Spleen (tissue), 11 donors: ENCODE measurements around the gene TSC22D1. TPM values are rescaled to one million over a fixed set of nuclear protein-coding genes. Genes with fewer than 3 reads are reported as not detected.

Source experiments
- DNase-seq: peaks from one replicate; pipeline ENCODE4 v3.0.0-alpha.2; 2020
- H3K27ac ChIP-seq, 8 donors: fragments of 200-600 bp; sonication (generic) in 7 of 8; 1 replicate in 4 of 8; 2 replicates in 4 of 8; pipeline versions ENCODE4 v1.5.0 to v1.8.0; 2016 to 2021; ENCODE audit warnings: inconsistent platforms in 4 of 8, mild to moderate bottlenecking in 4 of 8, moderate library complexity in 1 of 8
- H3K27me3 ChIP-seq, 7 donors: fragments of 200-600 bp; sonication (generic) in 6 of 7; replicated peaks in 1 of 7; 1 replicate in 4 of 7; 2 replicates in 3 of 7; pipeline versions ENCODE4 v1.5.0 to v1.8.0; 2016 to 2021; ENCODE audit warnings: inconsistent platforms in 3 of 7, mild to moderate bottlenecking in 1 of 7
- H3K36me3 ChIP-seq, 6 donors: fragments of 200-600 bp; sonication (generic) in 5 of 6; 1 replicate in 4 of 6; 2 replicates in 2 of 6; pipeline versions ENCODE4 v1.5.0 to v1.8.0; 2016 to 2021; ENCODE audit warnings: inconsistent platforms in 2 of 6
- H3K4me1 ChIP-seq, 6 donors: fragments of 200-600 bp; sonication (generic) in 5 of 6; 1 replicate in 3 of 6; 2 replicates in 3 of 6; pipeline versions ENCODE4 v1.5.0 to v1.8.0; 2016 to 2021; ENCODE audit warnings: inconsistent platforms in 3 of 6
- H3K4me3 ChIP-seq, 8 donors: fragments of 200-600 bp; sonication (generic) in 7 of 8; 1 replicate in 4 of 8; 2 replicates in 4 of 8; pipeline versions ENCODE4 v1.5.0 to v1.8.0; 2016 to 2021; ENCODE audit warnings: inconsistent platforms in 4 of 8, mild to moderate bottlenecking in 4 of 8, moderate library complexity in 2 of 8
- H3K9me3 ChIP-seq, 8 donors: fragments of 200-600 bp; sonication (generic) in 7 of 8; 1 replicate in 4 of 8; 2 replicates in 4 of 8; pipeline versions ENCODE4 v1.5.0 to v1.8.0; 2016 to 2021; ENCODE audit warnings: inconsistent platforms in 4 of 8
- POLR2A ChIP-seq, 3 donors: fragments of 450-650 bp; IDR thresholded peaks; one replicate each; pipeline ENCODE4 v1.5.1; 2017; ENCODE audit warnings: antibody characterized with exemption in 3 of 3, mild to moderate bottlenecking in 1 of 3
- POLR2AphosphoS5 ChIP-seq, 3 donors: sonication (generic); formaldehyde crosslinking; IDR thresholded peaks; one replicate each; pipeline ENCODE4 v1.5.1; 2017; ENCODE audit warnings: antibody characterized with exemption in 3 of 3
- WGBS, 5 donors: extraction: QIAGEN DNeasy Blood & Tissue Kit in 3 of 5; methylation state at CpG; one replicate each; pipeline versions ENCODE4 v1.1.5 to v1.1.7; 2013 to 2018; 5-methylcytosine and 5-hydroxymethylcytosine counted together
- intact Hi-C: fragments of 100-400 bp; cut with DNase I; formaldehyde crosslinking; loops from one replicate; pipeline ENCODE4 v1.15.0; 2023; ENCODE audit warnings: low total_unique reads
- polyA plus RNA-seq, 3 donors: library from polyadenylated mRNA; stranded (reverse); fragments of 200-250 nt; gene quantifications; one replicate each; pipeline ENCODE4 v1.2.1, GENCODE V29; 2013
- total RNA-seq, 7 donors: library from RNA; depleted of rRNA in 3 of 7; stranded (reverse); fragments of >200 nt in 3 of 7; fragmentation: NEBNext Ultra II Directional in 4 of 7; extraction: Animal tissue kit (Norgen Biotek cat#: 25700) in 4 of 7; gene quantifications; one replicate each; pipeline versions ENCODE4 v1.1.0 to v1.2.1, GENCODE V29; 2016 to 2021
- TF ChIP-seq, protein P1 (sequence below), 11 experiments: fragments of 200-600 bp in 7 of 11; fragments of 450-650 bp in 4 of 11; sonication (generic) in 4 of 11; IDR thresholded peaks in 8 of 11; conservative IDR thresholded peaks in 3 of 11; 1 replicate in 7 of 11; 2 replicates in 4 of 11; pipeline versions ENCODE4 v1.4.0 to v1.8.0; 2016 to 2021; ENCODE audit warnings: antibody characterized with exemption in 11 of 11, inconsistent platforms in 4 of 11, mild to moderate bottlenecking in 1 of 11
- donor health status: healthy with polysubstance abuse.
- donor health status: DM: no; HTN: no; CAD: no; lungs with moderate emphysema.
- donor health status: DM: no; HTN: no; CAD: no.
- donor health status: Bipolar disorder and iron deficiency.
- donor health status: healthy.
- donor health status: DM: no; HTN: no; CAD: no.
- donor health status: DM: yes; HTN: yes; CAD: no.

Gene TSC22D1
- total and polyA plus RNA-seq, 10 donors, result 14.3 to 66.3 (median 42.6) TPM

DNA sequence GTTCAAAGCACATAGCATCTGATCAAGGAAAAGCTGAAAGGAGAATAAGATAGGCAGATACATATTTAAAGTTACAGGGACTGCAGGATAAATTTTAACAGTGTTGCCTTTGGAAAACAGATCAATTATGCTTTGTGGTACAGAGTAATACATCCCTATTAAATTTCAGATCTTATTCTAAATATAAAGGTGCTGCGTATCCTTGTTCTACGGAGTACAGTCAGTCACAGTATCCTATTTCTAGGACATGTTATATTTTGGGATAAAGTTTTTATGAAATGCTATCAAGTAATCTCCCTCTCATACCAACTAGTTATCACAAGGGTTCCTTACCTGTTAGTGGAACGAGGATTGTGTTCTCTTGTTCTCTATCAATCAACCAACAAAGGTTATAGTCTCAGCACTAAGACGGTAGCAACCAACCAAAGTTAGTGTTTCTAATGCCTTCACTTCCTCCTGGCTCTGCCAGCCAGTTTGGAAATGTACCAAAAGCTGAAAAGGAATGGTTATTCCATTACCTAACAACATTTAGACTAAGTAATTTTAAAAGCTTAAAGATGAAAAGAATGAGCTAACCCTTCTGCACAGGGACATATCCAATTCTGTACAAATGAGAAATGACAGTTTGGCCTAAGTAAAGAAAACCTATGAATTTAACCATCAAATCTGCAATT is 35.2 kb downstream of the TSC22D1 start:
- H3K36me3 ChIP-seq, result peaks cover 0 to 16% (median 0%) of the 10 kb centered on the region in 6 donors
- H3K4me1 ChIP-seq, result no peaks in the 10 kb centered on the region
- no peak overlapping the region for H3K4me3 ChIP-seq
- no peak overlapping the region for H3K27ac ChIP-seq
- no peaks in the 10 kb centered on the region for H3K9me3 ChIP-seq
- 82 to 95% (median 90%) methylated on average over 4 of the region's 4 CpGs for WGBS, 5 donors
- TF ChIP-seq, protein P1, sequence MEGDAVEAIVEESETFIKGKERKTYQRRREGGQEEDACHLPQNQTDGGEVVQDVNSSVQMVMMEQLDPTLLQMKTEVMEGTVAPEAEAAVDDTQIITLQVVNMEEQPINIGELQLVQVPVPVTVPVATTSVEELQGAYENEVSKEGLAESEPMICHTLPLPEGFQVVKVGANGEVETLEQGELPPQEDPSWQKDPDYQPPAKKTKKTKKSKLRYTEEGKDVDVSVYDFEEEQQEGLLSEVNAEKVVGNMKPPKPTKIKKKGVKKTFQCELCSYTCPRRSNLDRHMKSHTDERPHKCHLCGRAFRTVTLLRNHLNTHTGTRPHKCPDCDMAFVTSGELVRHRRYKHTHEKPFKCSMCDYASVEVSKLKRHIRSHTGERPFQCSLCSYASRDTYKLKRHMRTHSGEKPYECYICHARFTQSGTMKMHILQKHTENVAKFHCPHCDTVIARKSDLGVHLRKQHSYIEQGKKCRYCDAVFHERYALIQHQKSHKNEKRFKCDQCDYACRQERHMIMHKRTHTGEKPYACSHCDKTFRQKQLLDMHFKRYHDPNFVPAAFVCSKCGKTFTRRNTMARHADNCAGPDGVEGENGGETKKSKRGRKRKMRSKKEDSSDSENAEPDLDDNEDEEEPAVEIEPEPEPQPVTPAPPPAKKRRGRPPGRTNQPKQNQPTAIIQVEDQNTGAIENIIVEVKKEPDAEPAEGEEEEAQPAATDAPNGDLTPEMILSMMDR (IDR thresholded peaks at IDR 0.05 in 8 of 11, conservative IDR thresholded peaks at IDR 0.05 in 3 of 11), result no peak
- TF ChIP-seq POLR2AphosphoS5 (IDR thresholded peaks at IDR 0.05) (no peak), POLR2A (IDR thresholded peaks at IDR 0.05) (no peak)
- DNase-seq, result no peak
- intact Hi-C loops, result no loop called here
- H3K27me3 ChIP-seq, result no peaks in the 10 kb centered on the region

DNA sequence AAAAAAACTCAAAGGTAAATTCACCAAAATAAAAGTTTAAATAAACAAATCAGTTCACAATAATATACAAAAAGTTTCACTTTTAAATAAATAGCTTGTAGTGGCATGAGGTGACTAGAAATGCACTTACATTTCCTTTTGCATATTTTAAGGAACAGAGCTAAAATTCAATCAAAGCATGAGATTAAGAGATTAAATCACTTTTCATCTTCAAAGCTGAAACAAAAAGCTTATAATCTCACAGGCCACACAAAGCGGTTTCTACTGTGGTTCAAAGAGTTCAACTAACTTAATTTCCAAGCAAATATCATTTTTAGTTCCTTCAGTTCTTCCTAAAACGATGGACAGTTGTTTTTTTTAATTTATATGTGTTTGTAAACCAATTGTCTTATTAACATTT is 38.9 kb downstream of the TSC22D1 start:
- Histone ChIP-seq H3K36me3 (peaks cover 0 to 16% (median 0%) of the 10 kb centered on the region in 6 donors), H3K27me3 (no peaks in the 10 kb centered on the region), H3K4me3 (no peak overlapping the region), H3K27ac (no peak overlapping the region), H3K4me1 (no peaks in the 10 kb centered on the region), H3K9me3 (no peaks in the 10 kb centered on the region)
- DNase-seq, result no peak
- intact Hi-C loops, result no loop called here
- WGBS, 5 donors, result 70 to 84% (median 77%) methylated on average over 2 of the region's 2 CpGs
- TF ChIP-seq POLR2AphosphoS5 (IDR thresholded peaks at IDR 0.05) (no peak), POLR2A (IDR thresholded peaks at IDR 0.05) (no peak)

DNA sequence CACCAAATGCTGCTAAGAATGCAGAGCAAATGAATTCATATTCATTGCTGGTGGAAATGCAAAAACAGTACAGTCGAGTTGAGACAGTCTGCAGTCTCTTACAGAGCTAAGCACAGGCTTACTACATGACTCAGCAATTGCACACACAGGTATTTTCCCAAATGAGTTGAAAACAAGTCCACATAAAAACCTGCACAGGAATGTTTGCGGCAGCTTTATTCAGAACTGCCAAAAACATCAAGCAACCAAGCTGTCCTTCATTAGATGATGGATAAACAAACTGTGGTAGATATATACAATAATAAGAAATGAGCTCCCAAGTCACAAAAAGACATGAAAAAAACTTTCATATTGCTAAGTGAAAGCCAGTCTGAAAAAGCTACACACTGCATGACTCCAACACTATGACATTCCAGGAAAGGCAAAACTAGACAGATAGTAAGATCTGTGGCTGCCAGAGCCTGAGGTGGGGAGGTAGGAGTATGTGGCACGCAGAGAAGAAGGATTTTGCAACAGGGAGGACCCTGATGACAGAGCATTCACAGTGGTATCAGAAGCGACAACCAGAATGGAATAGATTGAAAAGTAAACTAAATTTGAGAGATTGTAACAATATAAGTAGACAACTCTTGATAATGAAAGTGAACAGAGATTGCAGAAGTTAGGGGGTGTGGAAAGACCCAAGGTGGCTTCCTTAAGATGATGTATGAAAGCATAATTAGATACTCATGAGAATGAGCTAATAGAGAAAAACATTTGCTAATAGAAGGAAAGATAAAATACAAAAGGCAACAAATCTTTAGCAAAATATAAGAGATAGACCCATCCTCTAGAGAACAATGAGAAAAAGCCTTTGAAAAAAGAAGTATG is 52.7 kb downstream of the TSC22D1 start:
- no peak overlapping the region for H3K4me3 ChIP-seq
- no peak for DNase-seq
- H3K9me3 ChIP-seq, result no peaks in the 10 kb centered on the region
- no peak overlapping the region for H3K27ac ChIP-seq
- intact Hi-C loops, result no loop called here
- H3K27me3 ChIP-seq, result no peaks in the 10 kb centered on the region
- H3K36me3 ChIP-seq, result no peaks in the 10 kb centered on the region
- H3K4me1 ChIP-seq, result peaks cover 0 to 4% (median 0%) of the 10 kb centered on the region in 6 donors
- TF ChIP-seq, protein P1 (IDR thresholded peaks at IDR 0.05 in 8 of 11, conservative IDR thresholded peaks at IDR 0.05 in 3 of 11), result no peak
- TF ChIP-seq POLR2A (IDR thresholded peaks at IDR 0.05) (no peak), POLR2AphosphoS5 (IDR thresholded peaks at IDR 0.05) (no peak)
- 55 to 66% (median 59%) methylated on average over 4 of the region's 4 CpGs for WGBS, 5 donors

DNA sequence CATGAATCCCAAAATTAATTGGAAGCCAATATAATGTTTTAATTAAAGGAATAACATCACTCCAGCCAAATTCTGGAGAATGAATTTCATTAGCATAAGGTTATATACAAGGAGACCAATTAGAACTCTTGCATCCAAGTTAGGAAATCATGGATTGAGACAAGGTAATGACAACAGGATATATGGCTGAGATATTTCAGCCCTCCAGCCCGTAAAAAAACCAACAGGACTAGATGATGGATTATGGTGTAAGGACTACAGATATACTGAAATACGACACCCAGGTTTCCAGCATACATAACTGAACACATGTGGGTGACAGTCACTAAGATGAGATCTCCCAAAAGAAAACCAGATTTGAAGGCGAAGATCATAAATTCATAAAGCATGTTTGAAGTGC is 56.5 kb downstream of the TSC22D1 start:
- Histone ChIP-seq H3K36me3 (no peaks in the 10 kb centered on the region), H3K27me3 (no peaks in the 10 kb centered on the region), H3K9me3 (no peaks in the 10 kb centered on the region), H3K4me1 (peaks cover 0 to 4% (median 0%) of the 10 kb centered on the region in 6 donors), H3K4me3 (no peak overlapping the region), H3K27ac (no peak overlapping the region)
- intact Hi-C loops, result no loop called here
- no peak for DNase-seq
- TF ChIP-seq, protein P1 (IDR thresholded peaks at IDR 0.05 in 8 of 11, conservative IDR thresholded peaks at IDR 0.05 in 3 of 11), result no peak
- 84 to 94% (median 87%) methylated on average over 3 of the region's 3 CpGs for WGBS, 5 donors
